GM23248 (cell line): Measurements from ENCODE around the gene ZNF160. TPM values are rescaled to one million over a fixed set of nuclear protein-coding genes. Genes with fewer than 3 reads are reported as not detected.

Source experiments
- DNase-seq: peaks from one replicate; pipeline ENCODE4 v3.0.0-alpha.2; 2015
- H2AFZ ChIP-seq: fragments of 200-600 bp; sonication (generic); 2 replicates; pipeline ENCODE4 v1.6.1; 2016; ENCODE audit warnings: antibody characterized with exemption
- H3F3A ChIP-seq: fragments of 200-600 bp; sonication (generic); 2 replicates; pipeline ENCODE4 v1.6.1; 2016; ENCODE audit warnings: mild to moderate bottlenecking, antibody characterized with exemption, mixed run types; ENCODE audit not compliant: insufficient read depth
- H3K27ac ChIP-seq: fragments of 200-600 bp; sonication (generic); 2 replicates; pipeline ENCODE4 v1.5.1; 2016; ENCODE audit warnings: mild to moderate bottlenecking
- H3K27me3 ChIP-seq: fragments of 200-600 bp; sonication (generic); replicated peaks from 2 replicates; pipeline ENCODE4 v1.6.1; 2016; ENCODE audit warnings: mild to moderate bottlenecking; ENCODE audit not compliant: insufficient read depth
- H3K36me3 ChIP-seq: fragments of 200-600 bp; sonication (generic); 2 replicates; pipeline ENCODE4 v1.6.1; 2016; ENCODE audit warnings: low read depth, mild to moderate bottlenecking
- H3K4me1 ChIP-seq: fragments of 200-600 bp; sonication (generic); 2 replicates; pipeline ENCODE4 v1.6.1; 2016; ENCODE audit warnings: mild to moderate bottlenecking; ENCODE audit not compliant: insufficient read depth
- H3K4me2 ChIP-seq: fragments of 200-600 bp; sonication (generic); one replicate; pipeline ENCODE4 v1.6.1; 2016; ENCODE audit warnings: mild to moderate bottlenecking; ENCODE audit not compliant: unreplicated experiment
- H3K4me3 ChIP-seq: fragments of 200-600 bp; sonication (generic); 2 replicates; pipeline ENCODE4 v1.5.1; 2016; ENCODE audit warnings: mild to moderate bottlenecking
- H3K79me2 ChIP-seq: fragments of 200-600 bp; sonication (generic); 2 replicates; pipeline ENCODE4 v1.6.1; 2016; ENCODE audit warnings: mild to moderate bottlenecking; ENCODE audit not compliant: insufficient read depth
- H3K9ac ChIP-seq: fragments of 200-600 bp; sonication (generic); 2 replicates; pipeline ENCODE4 v1.6.1; 2016; ENCODE audit warnings: mild to moderate bottlenecking
- H3K9me2 ChIP-seq: fragments of 200-600 bp; sonication (generic); 2 replicates; pipeline ENCODE4 v1.6.1; 2016; ENCODE audit warnings: mixed run types, mild to moderate bottlenecking, moderate library complexity; ENCODE audit not compliant: insufficient read depth
- H3K9me3 ChIP-seq: fragments of 200-600 bp; sonication (generic); one replicate; pipeline ENCODE4 v1.6.1; 2017; ENCODE audit warnings: low read depth
- H4K20me1 ChIP-seq: fragments of 200-600 bp; sonication (generic); 2 replicates; pipeline ENCODE4 v1.6.0; 2016; ENCODE audit not compliant: insufficient read depth
- EZH2 ChIP-seq: fragments of 200-600 bp; sonication (generic); IDR thresholded peaks from 2 replicates; pipeline ENCODE4 v1.6.1; 2018; ENCODE audit warnings: antibody characterized with exemption, mild to moderate bottlenecking; ENCODE audit not compliant: insufficient read depth, poor library complexity, severe bottlenecking
- EZH2phosphoT487 ChIP-seq: fragments of 200-600 bp; sonication (generic); IDR thresholded peaks from 2 replicates; pipeline ENCODE4 v1.6.1; 2018; ENCODE audit warnings: antibody characterized with exemption, moderate library complexity, mild to moderate bottlenecking, low read depth; ENCODE audit not compliant: insufficient read depth
- WGBS, 2 experiments: methylation state at CpG; one replicate each; pipeline ENCODE4 v1.1.6; 2015 to 2017; ENCODE audit warnings: low lambda C conversion rate in 2 of 2, low coverage in 1 of 2; ENCODE audit errors: missing lambda C conversion rate in 2 of 2; 5-methylcytosine and 5-hydroxymethylcytosine counted together
- in situ Hi-C: fragments of 300-500 bp; cut with MboI; formaldehyde crosslinking; loops from 2 replicates; pipeline ENCODE4 v1.15.0; 2020
- polyA plus RNA-seq: library from polyadenylated mRNA; unstranded; fragments of >200 nt; fragmentation: Nextera tagmentation; extraction: Ambion mirVana; gene quantifications from 2 replicates; pipeline ENCODE4 v1.2.1, GENCODE V29; 2016
- total RNA-seq: library from RNA; depleted of rRNA; stranded (reverse); fragments of >200 nt; shearing (Covaris generic); gene quantifications from 2 replicates; pipeline ENCODE4 v1.2.3, GENCODE V29; 2014

The ZNF160 gene
- total and polyA plus RNA-seq, 2 experiments from 2014 or later: 20.6 to 23.0 TPM

- no peaks in the 10 kb centered on the region for H3K9me2 ChIP-seq
- no peaks in the 10 kb centered on the region for H3K4me1 ChIP-seq
- TF ChIP-seq EZH2phosphoT487: no peak
- no peak for TF ChIP-seq EZH2
- no peaks in the 10 kb centered on the region for H3K27me3 ChIP-seq
- peaks cover 50% of the 10 kb centered on the region for H3K79me2 ChIP-seq
- no peaks in the 10 kb centered on the region for H3K9me3 ChIP-seq
- H3K4me3 ChIP-seq: no peak overlapping the region
- WGBS, 2 experiments: 61 to 67% methylated on average over 5 of the region's 5 CpGs
- no peak for DNase-seq
- no peaks in the 10 kb centered on the region for H4K20me1 ChIP-seq
- no peak overlapping the region for H3K9ac ChIP-seq
- 0 out of 2 replicates have a peak, but pooled peaks cover 1% of the 10 kb centered on the region for H3F3A ChIP-seq
- no peak overlapping the region for H3K27ac ChIP-seq
- no peak overlapping the region for H2AFZ ChIP-seq
- in situ Hi-C loops: no loop called here
- H3K4me2 ChIP-seq: no peak overlapping the region
- H3K36me3 ChIP-seq: peaks cover 59% of the 10 kb centered on the region; the same call in 1 of the 2 replicates
Observed at GRCh38 chr19:53086949-53087348, 16.3 kb downstream of the ZNF160 start.

DNA sequence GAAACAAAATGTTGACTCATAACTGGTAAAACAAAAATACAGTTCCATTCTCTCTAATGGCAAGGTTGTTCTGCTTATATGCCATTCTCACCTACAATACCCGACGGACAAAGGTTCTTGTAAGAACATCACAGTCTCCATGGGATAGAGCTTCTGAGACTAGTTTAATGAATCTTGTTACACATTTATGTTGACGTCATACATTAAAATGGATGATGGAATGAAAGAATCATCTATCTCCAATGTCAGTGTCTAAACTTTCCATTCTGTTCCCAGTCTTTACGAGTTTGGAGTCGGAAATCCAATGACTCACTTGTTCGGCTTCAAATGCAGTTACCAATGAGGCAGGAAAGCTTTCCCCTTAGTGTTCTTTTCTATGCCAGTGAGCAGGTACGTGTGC is 17.7 kb downstream of the ZNF160 start:
- no peaks in the 10 kb centered on the region for H3K27me3 ChIP-seq
- H4K20me1 ChIP-seq: no peaks in the 10 kb centered on the region
- H3K9me3 ChIP-seq: no peaks in the 10 kb centered on the region
- in situ Hi-C loops: no loop called here
- H3K9me2 ChIP-seq: no peaks in the 10 kb centered on the region
- no peaks in the 10 kb centered on the region for H3K4me1 ChIP-seq
- H3K27ac ChIP-seq: no peak overlapping the region
- no peak overlapping the region for H2AFZ ChIP-seq
- no peak overlapping the region for H3K4me3 ChIP-seq
- no peak for DNase-seq
- TF ChIP-seq EZH2 (no peak), EZH2phosphoT487 (no peak)
- H3K9ac ChIP-seq: no peak overlapping the region
- peaks cover 57% of the 10 kb centered on the region for H3K79me2 ChIP-seq
- WGBS, 2 experiments: 97 to 98% methylated on average over 7 of the region's 7 CpGs
- H3F3A ChIP-seq: peaks cover 12% of the 10 kb centered on the region; the same call in 1 of the 2 replicates
- no peak overlapping the region for H3K4me2 ChIP-seq
- peaks cover 53% of the 10 kb centered on the region for H3K36me3 ChIP-seq

- Histone ChIP-seq H4K20me1 (no peaks in the 10 kb centered on the region; the same call in none of the 2 replicates), H3K4me2 (no peak overlapping the region), H3K27ac (no peak overlapping the region), H3K36me3 (peaks cover 45% of the 10 kb centered on the region), H3K27me3 (no peaks in the 10 kb centered on the region), H3K9me3 (no peaks in the 10 kb centered on the region), H3K4me3 (no peak overlapping the region), H3K9me2 (no peaks in the 10 kb centered on the region), H2AFZ (no peak overlapping the region), H3K79me2 (peaks cover 71% of the 10 kb centered on the region), H3F3A (peaks cover 12% of the 10 kb centered on the region; the same call in 1 of the 2 replicates), H3K9ac (no peak overlapping the region), H3K4me1 (no peaks in the 10 kb centered on the region)
- WGBS, 2 experiments: 94 to 98% methylated on average over 3 of the region's 3 CpGs
- no peak for DNase-seq
- TF ChIP-seq EZH2phosphoT487 (no peak), EZH2 (no peak)
- in situ Hi-C loops: no loop called here
Observed at GRCh38 chr19:53082929-53083328, 20.3 kb downstream of the ZNF160 start.

DNA sequence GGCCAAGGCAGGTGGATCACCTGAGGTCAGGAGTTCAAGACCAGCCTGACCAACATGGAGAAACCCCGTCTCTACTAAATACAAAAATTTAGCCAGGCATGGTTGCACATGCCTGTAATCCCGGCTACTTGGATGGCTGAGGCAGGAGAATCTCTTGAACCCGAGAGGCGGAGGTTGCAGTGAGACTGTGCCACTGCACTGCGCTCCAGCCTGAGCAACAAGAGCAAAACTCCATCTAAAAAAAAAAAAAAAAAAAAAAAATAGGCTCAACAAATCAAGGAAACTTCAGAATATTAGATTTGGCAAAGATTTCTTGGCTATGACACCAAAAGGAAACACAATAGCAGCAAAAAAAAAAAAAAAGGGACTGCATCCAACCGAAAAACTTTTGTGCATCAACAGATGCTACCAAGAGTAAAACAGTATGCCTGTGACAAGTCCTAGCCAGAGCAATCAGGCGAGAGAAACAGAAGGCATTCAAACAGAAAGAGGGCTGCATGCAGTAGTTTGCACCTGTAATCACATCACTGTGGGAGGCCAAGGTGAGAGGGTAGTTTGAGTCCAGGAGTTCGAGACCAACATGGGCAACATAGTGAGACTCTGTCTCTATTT is 23.8 kb downstream of the ZNF160 start:
- Histone ChIP-seq H3K4me3 (no peak overlapping the region), H3K9ac (no peak overlapping the region), H3K27me3 (no peaks in the 10 kb centered on the region), H3K4me2 (no peak overlapping the region), H3K4me1 (no peaks in the 10 kb centered on the region), H2AFZ (no peak overlapping the region), H4K20me1 (no peaks in the 10 kb centered on the region; the same call in none of the 2 replicates), H3F3A (peaks cover 12% of the 10 kb centered on the region; the same call in 1 of the 2 replicates), H3K36me3 (peaks cover 40% of the 10 kb centered on the region), H3K79me2 (peaks cover 90% of the 10 kb centered on the region), H3K9me2 (no peaks in the 10 kb centered on the region), H3K27ac (no peak overlapping the region), H3K9me3 (no peaks in the 10 kb centered on the region)
- TF ChIP-seq EZH2 (no peak), EZH2phosphoT487 (no peak)
- WGBS, 2 experiments: 83% methylated on average over 8 of the region's 8 CpGs
- DNase-seq: no peak
- in situ Hi-C loops: no loop called here
